Measurements from ENCODE around the gene LCLAT1. TPM values are rescaled to one million over a fixed set of nuclear protein-coding genes. Genes with fewer than 3 reads are reported as not detected.

LCLAT1 gene
- total and polyA plus RNA-seq, 4 donors, result 2.3 to 22.3 (median 9.4) TPM

- Histone ChIP-seq H3K4me3 (ENCODE audit: low read length in 2 of 2) (no peak overlapping the region), H3K4me1 (ENCODE audit: control insufficient read depth in 1 of 2, insufficient read depth in 2 of 2, low read length in 2 of 2) (no peaks in the 10 kb centered on the region), H3K27ac (ENCODE audit: low read depth in 1 of 2, low read length in 2 of 2) (no peak overlapping the region), H3K9me3 (ENCODE audit: control insufficient read depth, low read length) (no peaks in the 10 kb centered on the region), H3K36me3 (ENCODE audit: control insufficient read depth in 1 of 2, insufficient read depth in 2 of 2, low read length in 1 of 2) (no peaks in the 10 kb centered on the region), H3K27me3 (ENCODE audit: control insufficient read depth in 1 of 2, insufficient read depth in 2 of 2, low read length in 1 of 2) (no peaks in the 10 kb centered on the region)
- WGBS, 2 donors, result 69 to 74% methylated on average over 3 of the region's 3 CpGs
- ATAC-seq (ENCODE audit: low FRiP score) (peak; percentile 60), DNase-seq (no peak)
- intact Hi-C loops (cut with DNase I), result no loop called here
Observed at GRCh38 chr2:30444273-30444672, 2.8 kb upstream of the LCLAT1 start.

GRCh38 chr2:30445266-30445821 lies 1.7 kb upstream of the LCLAT1 start:
- no peak overlapping the region for H3K4me3 ChIP-seq (ENCODE audit: low read length in 2 of 2)
- WGBS, 2 donors, result 81 to 88% methylated on average over 6 of the region's 6 CpGs
- H3K9me3 ChIP-seq (ENCODE audit: control insufficient read depth, low read length), result no peaks in the 10 kb centered on the region
- DNase-seq, result no peak
- H3K4me1 ChIP-seq (ENCODE audit: control insufficient read depth in 1 of 2, insufficient read depth in 2 of 2, low read length in 2 of 2), result no peaks in the 10 kb centered on the region
- intact Hi-C loops (cut with DNase I), result no loop called here
- H3K27ac ChIP-seq (ENCODE audit: low read depth in 1 of 2, low read length in 2 of 2), result no peak overlapping the region
- no peaks in the 10 kb centered on the region for H3K27me3 ChIP-seq (ENCODE audit: control insufficient read depth in 1 of 2, insufficient read depth in 2 of 2, low read length in 1 of 2)
- H3K36me3 ChIP-seq (ENCODE audit: control insufficient read depth in 1 of 2, insufficient read depth in 2 of 2, low read length in 1 of 2), result no peaks in the 10 kb centered on the region
- no peak for ATAC-seq (ENCODE audit: low FRiP score)

GRCh38 chr2:30446602-30447148 lies 371 bp upstream of the LCLAT1 start:
- WGBS, 2 donors, result 1 to 2% methylated on average over 12 of the region's 12 CpGs
- H3K27ac ChIP-seq (ENCODE audit: low read depth in 1 of 2, low read length in 2 of 2), result no peak overlapping the region
- H3K4me3 ChIP-seq (ENCODE audit: low read length in 2 of 2), result peak overlapping the region; percentile 57 to 67
- no peak for DNase-seq
- intact Hi-C loops (cut with DNase I), result no loop called here
- peak; percentile 6 for ATAC-seq (ENCODE audit: low FRiP score)
- H3K27me3 ChIP-seq (ENCODE audit: control insufficient read depth in 1 of 2, insufficient read depth in 2 of 2, low read length in 1 of 2), result no peaks in the 10 kb centered on the region
- no peaks in the 10 kb centered on the region for H3K9me3 ChIP-seq (ENCODE audit: control insufficient read depth, low read length)
- no peaks in the 10 kb centered on the region for H3K36me3 ChIP-seq (ENCODE audit: control insufficient read depth in 1 of 2, insufficient read depth in 2 of 2, low read length in 1 of 2)
- H3K4me1 ChIP-seq (ENCODE audit: control insufficient read depth in 1 of 2, insufficient read depth in 2 of 2, low read length in 2 of 2), result no peaks in the 10 kb centered on the region

GRCh38 chr2:30448308-30448707 lies 1.3 kb downstream of the LCLAT1 start:
- H3K27ac ChIP-seq (ENCODE audit: low read depth in 1 of 2, low read length in 2 of 2), result no peak overlapping the region

GRCh38 chr2:30448866-30449265 lies 1.8 kb downstream of the LCLAT1 start:
- no peaks in the 10 kb centered on the region for H3K36me3 ChIP-seq (ENCODE audit: control insufficient read depth in 1 of 2, insufficient read depth in 2 of 2, low read length in 1 of 2)
- ATAC-seq (ENCODE audit: low FRiP score) (no peak), DNase-seq (no peak)
- H3K27me3 ChIP-seq (ENCODE audit: control insufficient read depth in 1 of 2, insufficient read depth in 2 of 2, low read length in 1 of 2), result no peaks in the 10 kb centered on the region
- H3K4me1 ChIP-seq (ENCODE audit: control insufficient read depth in 1 of 2, insufficient read depth in 2 of 2, low read length in 2 of 2), result no peaks in the 10 kb centered on the region
- intact Hi-C loops (cut with DNase I), result no loop called here
- H3K9me3 ChIP-seq (ENCODE audit: control insufficient read depth, low read length), result no peaks in the 10 kb centered on the region
- H3K27ac ChIP-seq (ENCODE audit: low read depth in 1 of 2, low read length in 2 of 2), result no peak overlapping the region
- 83 to 90% methylated on average over 2 of the region's 2 CpGs for WGBS, 2 donors
- peak overlapping the region in 1 of 2 donors; percentile 7 for H3K4me3 ChIP-seq (ENCODE audit: low read length in 2 of 2)

More at GRCh38 chr2:30448308-30448707, 1.3 kb downstream of the LCLAT1 start:
- ATAC-seq (ENCODE audit: low FRiP score) (no peak), DNase-seq (no peak)
- intact Hi-C loops (cut with DNase I), result no loop called here
- no peaks in the 10 kb centered on the region for H3K36me3 ChIP-seq (ENCODE audit: control insufficient read depth in 1 of 2, insufficient read depth in 2 of 2, low read length in 1 of 2)
- H3K27me3 ChIP-seq (ENCODE audit: control insufficient read depth in 1 of 2, insufficient read depth in 2 of 2, low read length in 1 of 2), result no peaks in the 10 kb centered on the region
- WGBS, 2 donors, result 56 to 61% methylated on average over 4 of the region's 4 CpGs
- no peaks in the 10 kb centered on the region for H3K9me3 ChIP-seq (ENCODE audit: control insufficient read depth, low read length)
- no peaks in the 10 kb centered on the region for H3K4me1 ChIP-seq (ENCODE audit: control insufficient read depth in 1 of 2, insufficient read depth in 2 of 2, low read length in 2 of 2)
- peak overlapping the region in 1 of 2 donors; percentile 7 for H3K4me3 ChIP-seq (ENCODE audit: low read length in 2 of 2)

GRCh38 chr2:30450025-30450424 lies 3.0 kb downstream of the LCLAT1 start:
- DNase-seq (no peak), ATAC-seq (ENCODE audit: low FRiP score) (no peak)
- intact Hi-C loops (cut with DNase I), result no loop called here
- H3K9me3 ChIP-seq (ENCODE audit: control insufficient read depth, low read length), result no peaks in the 10 kb centered on the region
- no peak overlapping the region for H3K4me3 ChIP-seq (ENCODE audit: low read length in 2 of 2)
- WGBS, 2 donors, result 97 to 100% methylated on average over 1 of the region's 1 CpG
- H3K27me3 ChIP-seq (ENCODE audit: control insufficient read depth in 1 of 2, insufficient read depth in 2 of 2, low read length in 1 of 2), result no peaks in the 10 kb centered on the region
- no peaks in the 10 kb centered on the region for H3K36me3 ChIP-seq (ENCODE audit: control insufficient read depth in 1 of 2, insufficient read depth in 2 of 2, low read length in 1 of 2)
- H3K27ac ChIP-seq (ENCODE audit: low read depth in 1 of 2, low read length in 2 of 2), result no peak overlapping the region
- no peaks in the 10 kb centered on the region for H3K4me1 ChIP-seq (ENCODE audit: control insufficient read depth in 1 of 2, insufficient read depth in 2 of 2, low read length in 2 of 2)

GRCh38 chr2:30453498-30453897 lies 6.5 kb downstream of the LCLAT1 start:
- Histone ChIP-seq H3K27me3 (ENCODE audit: control insufficient read depth in 1 of 2, insufficient read depth in 2 of 2, low read length in 1 of 2) (no peaks in the 10 kb centered on the region), H3K9me3 (ENCODE audit: control insufficient read depth, low read length) (no peaks in the 10 kb centered on the region), H3K27ac (ENCODE audit: low read depth in 1 of 2, low read length in 2 of 2) (no peak overlapping the region), H3K4me3 (ENCODE audit: low read length in 2 of 2) (no peak overlapping the region), H3K36me3 (ENCODE audit: control insufficient read depth in 1 of 2, insufficient read depth in 2 of 2, low read length in 1 of 2) (no peaks in the 10 kb centered on the region), H3K4me1 (ENCODE audit: control insufficient read depth in 1 of 2, insufficient read depth in 2 of 2, low read length in 2 of 2) (peaks cover 0 to 2% of the 10 kb centered on the region in 2 donors)
- DNase-seq (no peak), ATAC-seq (ENCODE audit: low FRiP score) (no peak)
- WGBS, 2 donors, result 85 to 86% methylated on average over 5 of the region's 5 CpGs
- intact Hi-C loops (cut with DNase I), result no loop called here

GRCh38 chr2:30454571-30454970 lies 7.5 kb downstream of the LCLAT1 start:
- WGBS, 2 donors, result 86 to 92% methylated on average over 6 of the region's 6 CpGs
- Histone ChIP-seq H3K27ac (ENCODE audit: low read depth in 1 of 2, low read length in 2 of 2) (no peak overlapping the region), H3K4me1 (ENCODE audit: control insufficient read depth in 1 of 2, insufficient read depth in 2 of 2, low read length in 2 of 2) (peaks cover 0 to 2% of the 10 kb centered on the region in 2 donors), H3K36me3 (ENCODE audit: control insufficient read depth in 1 of 2, insufficient read depth in 2 of 2, low read length in 1 of 2) (no peaks in the 10 kb centered on the region), H3K9me3 (ENCODE audit: control insufficient read depth, low read length) (no peaks in the 10 kb centered on the region), H3K27me3 (ENCODE audit: control insufficient read depth in 1 of 2, insufficient read depth in 2 of 2, low read length in 1 of 2) (no peaks in the 10 kb centered on the region), H3K4me3 (ENCODE audit: low read length in 2 of 2) (no peak overlapping the region)
- ATAC-seq (ENCODE audit: low FRiP score) (no peak), DNase-seq (no peak)
- intact Hi-C loops (cut with DNase I), result no loop called here

- H3K9me3 ChIP-seq (ENCODE audit: control insufficient read depth, low read length), result no peaks in the 10 kb centered on the region
- no peaks in the 10 kb centered on the region for H3K27me3 ChIP-seq (ENCODE audit: control insufficient read depth in 1 of 2, insufficient read depth in 2 of 2, low read length in 1 of 2)
- ATAC-seq (ENCODE audit: low FRiP score) (no peak), DNase-seq (no peak)
- intact Hi-C loops (cut with DNase I), result no loop called here
- H3K27ac ChIP-seq (ENCODE audit: low read depth in 1 of 2, low read length in 2 of 2), result no peak overlapping the region
- H3K4me3 ChIP-seq (ENCODE audit: low read length in 2 of 2), result no peak overlapping the region
- H3K36me3 ChIP-seq (ENCODE audit: control insufficient read depth in 1 of 2, insufficient read depth in 2 of 2, low read length in 1 of 2), result no peaks in the 10 kb centered on the region
- H3K4me1 ChIP-seq (ENCODE audit: control insufficient read depth in 1 of 2, insufficient read depth in 2 of 2, low read length in 2 of 2), result peaks cover 0 to 2% of the 10 kb centered on the region in 2 donors
- WGBS, 2 donors, result 61 to 64% methylated on average over 7 of the region's 7 CpGs
Observed at GRCh38 chr2:30455114-30455738, 8.2 kb downstream of the LCLAT1 start.

All from aorta (tissue), 5 donors.